HG03045 (cell line): ENCODE data around the gene ATP11A.

Experiments used
- ATAC-seq: cut with Tn5 transposase; IDR thresholded peaks from one replicate; pipeline ENCODE4 v1.9.1; 2021; ENCODE audit warnings: mild to moderate bottlenecking, moderate library complexity; ENCODE audit not compliant: unreplicated experiment

Gene ATP11A

GRCh38 chr13:112888238-112889111 is 198.6 kb downstream of the ATP11A start:
- ATAC-seq: no peak

- no peak for ATAC-seq
These were observed 199.8 kb downstream of the ATP11A start for GRCh38 chr13:112889351-112890290.

GRCh38 chr13:112890316-112891145 is 200.7 kb downstream of the ATP11A start:
- ATAC-seq: no peak

- ATAC-seq: no peak
These were observed 201.9 kb downstream of the ATP11A start for GRCh38 chr13:112891477-112892401.

- ATAC-seq: no peak
These were observed 202.8 kb downstream of the ATP11A start for GRCh38 chr13:112892426-112893206.

- no peak for ATAC-seq
These were observed 203.3 kb downstream of the ATP11A start for GRCh38 chr13:112893207-112893569.

GRCh38 chr13:112893570-112894422 is 204.0 kb downstream of the ATP11A start:
- no peak for ATAC-seq

GRCh38 chr13:112894423-112894672 is 204.5 kb downstream of the ATP11A start:
- no peak for ATAC-seq

- ATAC-seq: no peak
These were observed 205.0 kb downstream of the ATP11A start for GRCh38 chr13:112894673-112895481.

GRCh38 chr13:112895521-112896465 is 206.0 kb downstream of the ATP11A start:
- ATAC-seq: no peak

GRCh38 chr13:112896736-112897602 is 207.1 kb downstream of the ATP11A start:
- ATAC-seq: no peak

- no peak for ATAC-seq
These were observed 207.7 kb downstream of the ATP11A start for GRCh38 chr13:112897603-112897955.

GRCh38 chr13:112897956-112898620 is 208.2 kb downstream of the ATP11A start:
- ATAC-seq: no peak

GRCh38 chr13:112898621-112899280 is 208.9 kb downstream of the ATP11A start:
- ATAC-seq: no peak
